ENCODE results near the gene UBE2N. TPM values are rescaled to one million over a fixed set of nuclear protein-coding genes. Genes with fewer than 3 reads are reported as not detected.
"Not testable (repeated sequence)": the region's sequence is repeated elsewhere in the genome, so short reads cannot be mapped to it uniquely, and the experiment has no call there.

Gene UBE2N
- total and polyA plus RNA-seq, 11 donors = 53.6 to 107 (median 88.1) TPM

DNA sequence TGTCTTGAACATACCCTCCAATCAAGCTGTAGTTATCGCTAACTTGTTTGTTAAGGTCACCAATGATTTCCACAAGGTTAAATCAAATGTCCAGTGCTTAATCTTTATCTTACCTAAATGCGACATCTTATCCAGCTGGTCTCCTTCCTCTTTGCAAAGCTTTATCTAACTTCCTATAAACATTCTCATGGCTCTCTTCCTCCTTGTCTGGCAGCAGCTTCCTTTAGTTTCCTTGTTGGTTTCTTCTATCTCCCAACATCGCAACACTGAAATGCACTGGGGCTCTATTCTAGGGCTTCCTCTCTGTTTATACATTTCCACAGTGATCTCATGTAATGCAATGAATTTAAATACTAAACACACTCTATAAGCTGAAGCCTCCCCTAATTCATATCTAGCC is 28.7 kb downstream of the UBE2N start:
- H3K27me3 ChIP-seq = no peaks in the 10 kb centered on the region
- intact Hi-C loops (cut with DNase I) = loop anchor here in 3 of 10 donors (10.0 kb wide), 3 partner anchors 428 to 628 kb away; partner anchors contain the start of gene EEA1 (in 1 of the 3)
- ATAC-seq (no peak), DNase-seq (no peak)
- TF ChIP-seq, protein P1, sequence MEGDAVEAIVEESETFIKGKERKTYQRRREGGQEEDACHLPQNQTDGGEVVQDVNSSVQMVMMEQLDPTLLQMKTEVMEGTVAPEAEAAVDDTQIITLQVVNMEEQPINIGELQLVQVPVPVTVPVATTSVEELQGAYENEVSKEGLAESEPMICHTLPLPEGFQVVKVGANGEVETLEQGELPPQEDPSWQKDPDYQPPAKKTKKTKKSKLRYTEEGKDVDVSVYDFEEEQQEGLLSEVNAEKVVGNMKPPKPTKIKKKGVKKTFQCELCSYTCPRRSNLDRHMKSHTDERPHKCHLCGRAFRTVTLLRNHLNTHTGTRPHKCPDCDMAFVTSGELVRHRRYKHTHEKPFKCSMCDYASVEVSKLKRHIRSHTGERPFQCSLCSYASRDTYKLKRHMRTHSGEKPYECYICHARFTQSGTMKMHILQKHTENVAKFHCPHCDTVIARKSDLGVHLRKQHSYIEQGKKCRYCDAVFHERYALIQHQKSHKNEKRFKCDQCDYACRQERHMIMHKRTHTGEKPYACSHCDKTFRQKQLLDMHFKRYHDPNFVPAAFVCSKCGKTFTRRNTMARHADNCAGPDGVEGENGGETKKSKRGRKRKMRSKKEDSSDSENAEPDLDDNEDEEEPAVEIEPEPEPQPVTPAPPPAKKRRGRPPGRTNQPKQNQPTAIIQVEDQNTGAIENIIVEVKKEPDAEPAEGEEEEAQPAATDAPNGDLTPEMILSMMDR (IDR thresholded peaks at IDR 0.05) = no peak
- no peak for TF ChIP-seq POLR2A (IDR thresholded peaks at IDR 0.05)
- peak overlapping the region in 3 of 12 donors; percentile 4 to 11 (median 6) for H3K27ac ChIP-seq
- peaks cover 0 to 30% (median 22%) of the 10 kb centered on the region in 9 donors for H3K36me3 ChIP-seq
- H3K4me3 ChIP-seq = no peak overlapping the region
- H3K4me1 ChIP-seq = peaks cover 0 to 71% (median 44%) of the 10 kb centered on the region in 12 donors
- H3K9me3 ChIP-seq = no peaks in the 10 kb centered on the region
- WGBS, 4 donors = 38 to 51% (median 42%) methylated on average over 3 of the region's 3 CpGs

DNA sequence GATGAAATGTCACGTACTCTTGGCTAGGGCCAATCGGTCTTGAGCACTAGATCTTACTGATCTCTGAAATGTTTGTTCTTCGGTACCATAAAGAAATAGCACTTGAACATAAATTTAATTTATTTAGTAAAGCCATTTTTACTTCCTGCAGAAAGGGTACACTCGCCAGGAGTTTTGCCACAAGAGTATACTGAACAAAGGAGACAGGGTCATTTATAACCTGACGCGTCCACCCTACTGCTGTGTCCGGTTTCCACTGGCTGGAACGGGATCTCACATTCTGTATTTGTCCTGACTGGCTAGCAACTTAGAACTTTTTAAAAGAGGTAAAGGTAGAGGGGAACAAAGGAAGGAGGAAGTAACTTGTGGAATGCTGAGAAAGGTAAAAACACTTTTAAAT is 29.4 kb downstream of the UBE2N start:
- peak overlapping the region in 2 of 12 donors; percentile 4 to 15 for H3K27ac ChIP-seq

DNA sequence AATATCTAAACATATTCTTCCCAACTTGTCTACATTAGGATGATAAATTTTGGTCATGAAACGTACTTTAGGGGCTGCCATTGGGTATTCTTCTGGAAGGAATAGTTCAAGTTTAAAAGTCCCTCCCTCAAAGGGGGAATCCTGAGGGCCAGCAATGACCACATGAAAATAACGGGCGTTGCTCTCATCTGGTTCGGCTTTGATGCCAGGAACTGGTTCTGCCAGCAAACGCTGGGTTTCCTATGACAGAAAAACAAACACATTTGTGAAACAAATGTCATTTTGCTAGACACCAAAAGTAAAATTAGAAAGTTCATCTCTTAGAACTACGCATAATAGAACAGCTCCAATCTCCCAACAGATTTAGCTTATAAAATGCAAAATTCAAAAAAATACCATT is 30.7 kb downstream of the UBE2N start:
- 51 to 70% (median 53%) methylated on average over 6 of the region's 6 CpGs for WGBS, 4 donors
- intact Hi-C loops (cut with DNase I) = loop anchor here in 3 of 10 donors (10.0 kb wide), 3 partner anchors 426 to 626 kb away; partner anchors contain the start of gene EEA1 (in 1 of the 3)
- not testable (repeated sequence) for H3K4me3 ChIP-seq, DNase-seq, H3K27me3 ChIP-seq, ATAC-seq, H3K9me3 ChIP-seq
- peaks cover 0 to 65% (median 39%) of the 10 kb centered on the region in 12 donors for H3K4me1 ChIP-seq
- H3K27ac ChIP-seq = peak overlapping the region in 1 of 12 donors; percentile 11
- H3K36me3 ChIP-seq = peaks cover 0 to 36% (median 24%) of the 10 kb centered on the region in 9 donors

More for the DNA sequence above, 29.4 kb downstream of the UBE2N start:
- H3K36me3 ChIP-seq = peaks cover 0 to 31% (median 24%) of the 10 kb centered on the region in 9 donors
- not testable (repeated sequence) for ATAC-seq, H3K9me3 ChIP-seq, H3K4me3 ChIP-seq, DNase-seq, H3K27me3 ChIP-seq
- H3K4me1 ChIP-seq = peaks cover 0 to 71% (median 44%) of the 10 kb centered on the region in 12 donors
- WGBS, 4 donors = 79 to 87% (median 83%) methylated on average over 8 of the region's 8 CpGs
- intact Hi-C loops (cut with DNase I) = loop anchor here in 3 of 10 donors (10.0 kb wide), 3 partner anchors 428 to 628 kb away; partner anchors contain the start of gene EEA1 (in 1 of the 3)

DNA sequence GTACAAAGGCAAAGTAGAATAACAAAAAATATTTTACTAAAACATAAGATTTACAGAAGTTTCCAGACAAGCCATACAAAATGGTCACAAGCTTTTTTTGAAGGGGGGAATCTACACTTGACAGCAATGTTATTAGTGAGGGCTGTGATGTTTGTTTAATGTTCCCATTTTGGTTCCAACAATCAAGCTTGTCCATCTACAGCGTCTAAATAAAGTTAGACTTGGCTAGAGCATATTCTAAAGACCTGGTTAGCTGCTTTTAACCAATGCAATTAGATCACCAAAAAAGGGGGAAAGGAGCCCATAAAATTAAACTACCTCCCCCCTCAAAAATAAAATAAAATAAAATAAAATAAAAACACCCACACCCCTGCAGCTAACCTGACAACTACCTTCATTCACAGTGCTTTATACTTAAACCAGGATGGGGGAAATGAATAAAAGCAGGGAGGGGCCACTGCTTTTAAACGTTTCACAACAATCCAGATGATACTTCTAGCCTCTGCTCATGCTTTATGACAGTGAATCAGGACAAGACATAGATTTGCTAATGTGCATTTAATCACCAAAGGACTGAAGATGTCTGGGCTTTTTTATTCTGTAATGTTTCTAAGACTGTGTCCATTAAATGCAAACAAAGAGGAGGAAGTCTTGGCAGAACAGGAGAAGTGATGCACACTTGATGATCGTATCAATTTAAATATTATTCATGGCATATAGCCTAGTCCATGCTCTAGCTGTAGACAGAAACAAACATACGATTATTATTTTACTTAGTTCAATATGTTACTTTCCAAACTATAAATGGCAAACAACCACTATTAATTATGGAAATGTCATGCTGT is 32.2 kb downstream of the UBE2N start:
- intact Hi-C loops (cut with DNase I) = loop anchor here in 3 of 10 donors (10.0 kb wide), 3 partner anchors 425 to 625 kb away; partner anchors contain the start of gene EEA1 (in 1 of the 3)
- 61 to 72% (median 65%) methylated on average over 4 of the region's 4 CpGs for WGBS, 4 donors
- not testable (repeated sequence) for H3K4me3 ChIP-seq, H3K27me3 ChIP-seq, DNase-seq, H3K9me3 ChIP-seq, ATAC-seq
- Histone ChIP-seq H3K4me1 (peaks cover 0 to 50% (median 27%) of the 10 kb centered on the region in 12 donors), H3K36me3 (peaks cover 0 to 37% (median 24%) of the 10 kb centered on the region in 9 donors), H3K27ac (peak overlapping the region in 1 of 12 donors; percentile 7)

DNA sequence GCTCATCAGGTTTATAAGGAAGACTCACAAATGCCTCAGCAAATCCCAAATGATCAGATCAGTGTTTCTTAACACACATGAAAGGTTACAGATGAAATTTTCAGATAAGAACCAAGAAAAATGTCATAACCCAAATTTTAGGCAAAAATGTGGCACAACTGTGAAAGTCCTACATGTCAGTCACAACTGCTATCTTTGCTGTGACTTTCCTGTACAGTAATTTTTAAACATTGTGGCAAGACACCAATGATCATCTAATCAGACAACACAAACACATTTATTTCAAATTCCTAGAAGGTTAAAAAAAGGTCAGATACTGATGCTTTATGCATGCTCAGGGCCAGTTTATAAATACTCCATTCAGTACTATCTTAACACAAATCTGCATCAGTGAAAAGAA is 32.9 kb downstream of the UBE2N start:
- H3K27ac ChIP-seq = peak overlapping the region in 1 of 12 donors; percentile 7
- no peak for DNase-seq
- intact Hi-C loops (cut with DNase I) = no loop called here

More for the DNA sequence above, 32.9 kb downstream of the UBE2N start:
- H3K36me3 ChIP-seq = peaks cover 0 to 40% (median 32%) of the 10 kb centered on the region in 9 donors
- no peak for TF ChIP-seq POLR2A (IDR thresholded peaks at IDR 0.05)
- TF ChIP-seq, protein P1 (IDR thresholded peaks at IDR 0.05) = no peak
- H3K4me1 ChIP-seq = peaks cover 0 to 46% (median 29%) of the 10 kb centered on the region in 12 donors
- H3K9me3 ChIP-seq = no peaks in the 10 kb centered on the region
- no peak overlapping the region for H3K4me3 ChIP-seq
- H3K27me3 ChIP-seq = no peaks in the 10 kb centered on the region
- no peak for ATAC-seq
